ENCODE data around the gene IQUB. TPM values are rescaled to one million over a fixed set of nuclear protein-coding genes. Genes with fewer than 3 reads are reported as not detected.

The IQUB gene
- total RNA-seq = 0.84 TPM
- under 1 TPM; 0.16 to 0.47 (median 0.28) TPM for polyA plus RNA-seq (ENCODE audit: insufficient read depth in 1 of 8, insufficient read length in 8 of 8, low replicate concordance in 1 of 8)
- long read RNA-seq, donor 1 = 0 reads
- long read RNA-seq, donor 2 = 0 reads
- long read RNA-seq, donor 3 = 0 reads
- long read RNA-seq, donor 4 = 0 reads
- long read RNA-seq, donor 5 = 0 reads
- long read RNA-seq, donor 6 = 0 reads
- long read RNA-seq, donor 7 = 0 reads
- long read RNA-seq, donor 8 = 0 reads
- long read RNA-seq, donor 9 = 0 reads
- long read RNA-seq, donor 10 = 0 reads
- long read RNA-seq, donor 11 = 0 reads

- peaks cover 5% of the 10 kb centered on the region for H3K27me3 ChIP-seq (ENCODE audit: control insufficient read depth, insufficient read depth, low read length)
- H3K9me3 ChIP-seq (replicated peaks; ENCODE audit: control insufficient read depth, low read depth, low read length) = no peaks in the 10 kb centered on the region
- no peaks in the 10 kb centered on the region for H3K36me3 ChIP-seq (ENCODE audit: control insufficient read depth, insufficient read depth, low read length)
- WGBS (ENCODE audit: insufficient coverage) = 2% methylated on average over 47 of the region's 54 CpGs
- peaks cover 4% of the 10 kb centered on the region for H3K4me1 ChIP-seq (ENCODE audit: control insufficient read depth, insufficient read depth, low read length)
- peak within 1 kb of the TSS; percentile 97 for H3K27ac ChIP-seq (ENCODE audit: low read length)
- DNase-seq = peak; percentile 98
- H3K4me3 ChIP-seq (ENCODE audit: low read length) = peak within 1 kb of the TSS; percentile 82
Measured at GRCh38 chr7:123534383-123535260, at the start of gene IQUB. Gene IQUB, minus strand, starts transcription at chr7:123534595. Its CDS starts 22,255 bp downstream, at chr7:123512340.

- H3K4me1 ChIP-seq (ENCODE audit: control insufficient read depth, insufficient read depth, low read length) = no peaks in the 10 kb centered on the region
- 80% methylated on average over 3 of the region's 4 CpGs for WGBS (ENCODE audit: insufficient coverage)
Measured at GRCh38 chr7:123583821-123584220, 49.4 kb upstream of the IQUB start.

GRCh38 chr7:123581162-123581459 lies 46.7 kb upstream of the IQUB start:
- no peak for DNase-seq
- H3K27ac ChIP-seq (ENCODE audit: low read length) = no peak overlapping the region
- no CpG with 5 or more reads among the region's 2 CpGs for WGBS (ENCODE audit: insufficient coverage)
- H3K36me3 ChIP-seq (ENCODE audit: control insufficient read depth, insufficient read depth, low read length) = no peaks in the 10 kb centered on the region
- H3K9me3 ChIP-seq (replicated peaks; ENCODE audit: control insufficient read depth, low read depth, low read length) = no peaks in the 10 kb centered on the region
- no peak overlapping the region for H3K4me3 ChIP-seq (ENCODE audit: low read length)
- H3K4me1 ChIP-seq (ENCODE audit: control insufficient read depth, insufficient read depth, low read length) = no peaks in the 10 kb centered on the region
- no peaks in the 10 kb centered on the region for H3K27me3 ChIP-seq (ENCODE audit: control insufficient read depth, insufficient read depth, low read length)

More at GRCh38 chr7:123583821-123584220, 49.4 kb upstream of the IQUB start:
- Histone ChIP-seq H3K9me3 (replicated peaks; ENCODE audit: control insufficient read depth, low read depth, low read length) (no peaks in the 10 kb centered on the region), H3K27me3 (ENCODE audit: control insufficient read depth, insufficient read depth, low read length) (no peaks in the 10 kb centered on the region), H3K4me3 (ENCODE audit: low read length) (no peak overlapping the region), H3K27ac (ENCODE audit: low read length) (no peak overlapping the region), H3K36me3 (ENCODE audit: control insufficient read depth, insufficient read depth, low read length) (no peaks in the 10 kb centered on the region)
- no peak for DNase-seq

GRCh38 chr7:123580406-123581161 lies 46.2 kb upstream of the IQUB start:
- Histone ChIP-seq H3K4me3 (ENCODE audit: low read length) (no peak overlapping the region), H3K27ac (ENCODE audit: low read length) (no peak overlapping the region), H3K27me3 (ENCODE audit: control insufficient read depth, insufficient read depth, low read length) (no peaks in the 10 kb centered on the region), H3K9me3 (replicated peaks; ENCODE audit: control insufficient read depth, low read depth, low read length) (no peaks in the 10 kb centered on the region), H3K4me1 (ENCODE audit: control insufficient read depth, insufficient read depth, low read length) (no peaks in the 10 kb centered on the region), H3K36me3 (ENCODE audit: control insufficient read depth, insufficient read depth, low read length) (no peaks in the 10 kb centered on the region)
- DNase-seq = peak; percentile 30
- no CpG with 5 or more reads among the region's 8 CpGs for WGBS (ENCODE audit: insufficient coverage)

- H3K36me3 ChIP-seq (ENCODE audit: control insufficient read depth, insufficient read depth, low read length) = no peaks in the 10 kb centered on the region
- no peak overlapping the region for H3K4me3 ChIP-seq (ENCODE audit: low read length)
- H3K27me3 ChIP-seq (ENCODE audit: control insufficient read depth, insufficient read depth, low read length) = no peaks in the 10 kb centered on the region
- no peak for DNase-seq
- H3K9me3 ChIP-seq (replicated peaks; ENCODE audit: control insufficient read depth, low read depth, low read length) = no peaks in the 10 kb centered on the region
- no peaks in the 10 kb centered on the region for H3K4me1 ChIP-seq (ENCODE audit: control insufficient read depth, insufficient read depth, low read length)
- H3K27ac ChIP-seq (ENCODE audit: low read length) = no peak overlapping the region
Measured at GRCh38 chr7:123579416-123579815, 45.0 kb upstream of the IQUB start.

GRCh38 chr7:123573896-123574467 lies 39.6 kb upstream of the IQUB start:
- WGBS (ENCODE audit: insufficient coverage) = 100% methylated on average over 1 of the region's 2 CpGs

GRCh38 chr7:123573341-123573740 lies 38.9 kb upstream of the IQUB start:
- 60% methylated on average over 1 of the region's 3 CpGs for WGBS (ENCODE audit: insufficient coverage)
- Histone ChIP-seq H3K36me3 (ENCODE audit: control insufficient read depth, insufficient read depth, low read length) (no peaks in the 10 kb centered on the region), H3K9me3 (replicated peaks; ENCODE audit: control insufficient read depth, low read depth, low read length) (no peaks in the 10 kb centered on the region), H3K4me3 (ENCODE audit: low read length) (no peak overlapping the region), H3K27me3 (ENCODE audit: control insufficient read depth, insufficient read depth, low read length) (no peaks in the 10 kb centered on the region), H3K27ac (ENCODE audit: low read length) (no peak overlapping the region), H3K4me1 (ENCODE audit: control insufficient read depth, insufficient read depth, low read length) (no peaks in the 10 kb centered on the region)
- DNase-seq = no peak

More at GRCh38 chr7:123573896-123574467, 39.6 kb upstream of the IQUB start:
- Histone ChIP-seq H3K4me3 (ENCODE audit: low read length) (no peak overlapping the region), H3K4me1 (ENCODE audit: control insufficient read depth, insufficient read depth, low read length) (no peaks in the 10 kb centered on the region), H3K27ac (ENCODE audit: low read length) (no peak overlapping the region), H3K27me3 (ENCODE audit: control insufficient read depth, insufficient read depth, low read length) (no peaks in the 10 kb centered on the region), H3K36me3 (ENCODE audit: control insufficient read depth, insufficient read depth, low read length) (no peaks in the 10 kb centered on the region), H3K9me3 (replicated peaks; ENCODE audit: control insufficient read depth, low read depth, low read length) (no peaks in the 10 kb centered on the region)
- DNase-seq = no peak

- H3K9me3 ChIP-seq (replicated peaks; ENCODE audit: control insufficient read depth, low read depth, low read length) = no peaks in the 10 kb centered on the region
- no peaks in the 10 kb centered on the region for H3K36me3 ChIP-seq (ENCODE audit: control insufficient read depth, insufficient read depth, low read length)
- no peak overlapping the region for H3K27ac ChIP-seq (ENCODE audit: low read length)
- H3K4me3 ChIP-seq (ENCODE audit: low read length) = no peak overlapping the region
- no peaks in the 10 kb centered on the region for H3K4me1 ChIP-seq (ENCODE audit: control insufficient read depth, insufficient read depth, low read length)
- DNase-seq = no peak
- H3K27me3 ChIP-seq (ENCODE audit: control insufficient read depth, insufficient read depth, low read length) = no peaks in the 10 kb centered on the region
- WGBS (ENCODE audit: insufficient coverage) = 83% methylated on average over 1 of the region's 1 CpG
Measured at GRCh38 chr7:123571684-123572083, 37.3 kb upstream of the IQUB start.

- no peak overlapping the region for H3K4me3 ChIP-seq (ENCODE audit: low read length)
- no CpG with 5 or more reads among the region's 1 CpG for WGBS (ENCODE audit: insufficient coverage)
- DNase-seq = no peak
Measured at GRCh38 chr7:123571187-123571586, 36.8 kb upstream of the IQUB start.

More at GRCh38 chr7:123571187-123571586, 36.8 kb upstream of the IQUB start:
- H3K4me1 ChIP-seq (ENCODE audit: control insufficient read depth, insufficient read depth, low read length) = no peaks in the 10 kb centered on the region
- H3K9me3 ChIP-seq (replicated peaks; ENCODE audit: control insufficient read depth, low read depth, low read length) = no peaks in the 10 kb centered on the region
- no peaks in the 10 kb centered on the region for H3K27me3 ChIP-seq (ENCODE audit: control insufficient read depth, insufficient read depth, low read length)
- H3K27ac ChIP-seq (ENCODE audit: low read length) = no peak overlapping the region
- no peaks in the 10 kb centered on the region for H3K36me3 ChIP-seq (ENCODE audit: control insufficient read depth, insufficient read depth, low read length)

All from muscle of leg (tissue), 16 donors.